ENCODE data around the gene TTYH1.

Gene TTYH1

DNA sequence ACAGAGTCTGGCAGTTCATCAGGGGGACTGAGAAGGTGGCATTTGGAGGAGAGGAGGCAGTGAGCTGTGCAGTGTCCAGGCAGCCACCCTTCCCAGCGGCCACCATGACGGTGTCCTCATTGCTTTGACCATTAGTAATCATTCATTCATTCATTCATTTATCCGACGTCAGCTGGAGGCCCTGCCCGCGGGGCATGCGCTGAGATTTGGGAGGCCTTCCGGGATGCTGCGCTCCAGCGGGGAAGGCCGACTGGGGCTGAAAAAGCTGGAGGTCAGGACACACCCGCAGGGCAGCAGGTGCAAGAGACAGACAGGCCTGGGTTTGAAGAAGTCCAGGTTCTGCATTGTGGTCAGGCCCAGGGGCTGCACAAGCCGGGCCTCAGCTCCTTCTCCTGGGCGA is 8.9 kb downstream of the TTYH1 start:
- TF ChIP-seq, protein P1, sequence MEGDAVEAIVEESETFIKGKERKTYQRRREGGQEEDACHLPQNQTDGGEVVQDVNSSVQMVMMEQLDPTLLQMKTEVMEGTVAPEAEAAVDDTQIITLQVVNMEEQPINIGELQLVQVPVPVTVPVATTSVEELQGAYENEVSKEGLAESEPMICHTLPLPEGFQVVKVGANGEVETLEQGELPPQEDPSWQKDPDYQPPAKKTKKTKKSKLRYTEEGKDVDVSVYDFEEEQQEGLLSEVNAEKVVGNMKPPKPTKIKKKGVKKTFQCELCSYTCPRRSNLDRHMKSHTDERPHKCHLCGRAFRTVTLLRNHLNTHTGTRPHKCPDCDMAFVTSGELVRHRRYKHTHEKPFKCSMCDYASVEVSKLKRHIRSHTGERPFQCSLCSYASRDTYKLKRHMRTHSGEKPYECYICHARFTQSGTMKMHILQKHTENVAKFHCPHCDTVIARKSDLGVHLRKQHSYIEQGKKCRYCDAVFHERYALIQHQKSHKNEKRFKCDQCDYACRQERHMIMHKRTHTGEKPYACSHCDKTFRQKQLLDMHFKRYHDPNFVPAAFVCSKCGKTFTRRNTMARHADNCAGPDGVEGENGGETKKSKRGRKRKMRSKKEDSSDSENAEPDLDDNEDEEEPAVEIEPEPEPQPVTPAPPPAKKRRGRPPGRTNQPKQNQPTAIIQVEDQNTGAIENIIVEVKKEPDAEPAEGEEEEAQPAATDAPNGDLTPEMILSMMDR (IDR thresholded peaks at IDR 0.05; ENCODE audit: insufficient read depth, low read length, poor library complexity, severe bottlenecking): no peak
- no peak for DNase-seq (ENCODE audit: extremely low read depth, insufficient read length)

DNA sequence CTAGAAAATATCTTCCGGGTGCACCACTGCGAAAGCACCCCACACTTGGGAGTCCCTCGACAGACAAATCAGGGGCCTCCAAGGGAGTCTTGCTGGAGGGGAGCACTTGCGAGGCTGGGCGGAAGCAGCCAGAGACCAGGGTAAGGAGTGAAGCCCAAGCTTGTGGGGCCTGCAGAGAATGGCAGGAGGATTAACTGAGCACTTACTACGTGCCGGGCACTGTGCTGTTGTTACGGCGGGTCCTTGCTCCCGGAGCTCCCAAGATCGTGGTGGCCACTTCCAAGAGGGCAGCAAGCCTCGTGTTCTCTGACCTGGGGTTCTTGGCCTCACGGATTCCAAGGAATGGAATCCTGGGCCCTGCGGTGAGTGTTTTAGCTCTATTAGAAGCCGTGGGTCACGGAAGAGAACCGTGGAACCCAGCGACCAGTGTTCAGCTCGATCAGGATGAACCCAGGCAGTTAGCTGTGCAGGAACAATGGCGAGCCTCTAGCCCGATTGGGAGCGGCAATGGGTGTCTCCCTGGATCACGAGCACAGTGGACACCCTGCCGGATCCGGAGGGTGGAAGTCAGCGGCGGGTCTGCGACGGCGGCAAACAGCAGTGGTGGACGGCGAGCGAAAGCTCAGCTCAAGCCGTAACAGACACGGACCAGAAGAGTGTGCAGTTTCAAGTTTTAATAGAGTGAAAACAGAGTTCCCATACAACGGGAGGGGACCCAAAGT is 9.6 kb downstream of the TTYH1 start:
- H3K36me3 ChIP-seq (ENCODE audit: control insufficient read depth, insufficient read depth, low read length): no peaks in the 10 kb centered on the region
- TF ChIP-seq, protein P1 (IDR thresholded peaks at IDR 0.05; ENCODE audit: insufficient read depth, low read length, poor library complexity, severe bottlenecking): no peak
- no peak for DNase-seq (ENCODE audit: extremely low read depth, insufficient read length)
- no peaks in the 10 kb centered on the region; the same call in 1 of the 2 replicates for H3K27me3 ChIP-seq (replicated peaks; ENCODE audit: control insufficient read depth, insufficient read depth, low read length)
- no peak overlapping the region for H3K4me3 ChIP-seq (replicated peaks; ENCODE audit: low read depth, low read length)

More for the DNA sequence above, 8.9 kb downstream of the TTYH1 start:
- H3K27me3 ChIP-seq (replicated peaks; ENCODE audit: control insufficient read depth, insufficient read depth, low read length): no peaks in the 10 kb centered on the region; the same call in 1 of the 2 replicates
- H3K36me3 ChIP-seq (ENCODE audit: control insufficient read depth, insufficient read depth, low read length): no peaks in the 10 kb centered on the region
- no peak overlapping the region for H3K4me3 ChIP-seq (replicated peaks; ENCODE audit: low read depth, low read length)

DNA sequence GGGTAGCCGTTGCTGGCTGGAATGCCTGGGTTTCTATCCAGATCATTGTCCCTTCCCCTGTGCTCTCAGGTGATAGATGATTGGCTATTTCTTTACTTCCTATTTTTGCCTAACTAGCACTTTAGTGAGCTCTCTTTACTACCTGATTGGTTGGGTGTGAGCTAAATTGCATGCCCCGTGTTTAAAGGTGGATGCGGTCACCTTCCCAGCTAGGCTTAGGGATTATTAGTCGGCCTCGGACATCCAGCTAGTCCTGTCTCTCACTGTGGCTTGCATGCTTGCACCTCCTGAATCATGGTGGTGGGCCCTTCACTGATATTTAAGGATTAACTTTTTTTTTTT is 10.1 kb downstream of the TTYH1 start:
- Histone ChIP-seq H3K4me3 (replicated peaks; ENCODE audit: low read depth, low read length) (no peak overlapping the region), H3K27me3 (replicated peaks; ENCODE audit: control insufficient read depth, insufficient read depth, low read length) (no peaks in the 10 kb centered on the region; the same call in 1 of the 2 replicates), H3K36me3 (ENCODE audit: control insufficient read depth, insufficient read depth, low read length) (no peaks in the 10 kb centered on the region)
- TF ChIP-seq, protein P1 (IDR thresholded peaks at IDR 0.05; ENCODE audit: insufficient read depth, low read length, poor library complexity, severe bottlenecking): no peak
- no peak for DNase-seq (ENCODE audit: extremely low read depth, insufficient read length)

DNA sequence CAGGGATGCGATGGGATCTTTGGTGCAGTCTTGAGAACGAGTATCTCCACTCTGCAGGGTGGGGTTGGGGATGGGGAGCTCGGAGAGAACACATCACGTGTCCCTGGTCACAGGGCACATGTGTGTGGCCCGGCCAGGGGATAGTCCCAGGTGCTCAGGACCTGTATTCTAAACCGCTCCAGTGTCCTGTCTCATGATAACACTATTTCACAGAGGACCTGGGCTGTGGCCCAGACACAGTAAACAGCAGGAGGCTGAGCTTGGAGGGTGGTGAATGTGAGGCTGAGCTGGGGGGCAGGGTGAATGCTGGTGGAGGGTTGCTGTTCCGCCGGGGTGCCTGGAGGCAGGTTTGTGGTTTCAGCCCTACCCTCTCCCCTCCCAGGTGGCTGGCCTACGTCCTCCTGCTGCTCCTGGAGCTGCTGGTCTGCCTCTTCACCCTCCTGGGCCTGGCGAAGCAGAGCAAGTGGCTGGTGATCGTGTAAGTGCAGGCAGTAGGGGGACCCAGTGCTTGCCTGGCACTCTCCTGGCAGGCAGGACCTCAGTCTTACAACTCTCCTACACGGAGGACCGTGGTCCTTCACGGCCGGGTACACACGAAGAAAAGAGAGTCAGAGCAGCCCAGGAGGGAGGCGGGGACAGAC is 11.1 kb downstream of the TTYH1 start:
- H3K36me3 ChIP-seq (ENCODE audit: control insufficient read depth, insufficient read depth, low read length): no peaks in the 10 kb centered on the region
- H3K27me3 ChIP-seq (replicated peaks; ENCODE audit: control insufficient read depth, insufficient read depth, low read length): no peaks in the 10 kb centered on the region; the same call in 1 of the 2 replicates
- no peak for DNase-seq (ENCODE audit: extremely low read depth, insufficient read length)
- TF ChIP-seq, protein P1 (IDR thresholded peaks at IDR 0.05; ENCODE audit: insufficient read depth, low read length, poor library complexity, severe bottlenecking): no peak
- H3K4me3 ChIP-seq (replicated peaks; ENCODE audit: low read depth, low read length): no peak overlapping the region

DNA sequence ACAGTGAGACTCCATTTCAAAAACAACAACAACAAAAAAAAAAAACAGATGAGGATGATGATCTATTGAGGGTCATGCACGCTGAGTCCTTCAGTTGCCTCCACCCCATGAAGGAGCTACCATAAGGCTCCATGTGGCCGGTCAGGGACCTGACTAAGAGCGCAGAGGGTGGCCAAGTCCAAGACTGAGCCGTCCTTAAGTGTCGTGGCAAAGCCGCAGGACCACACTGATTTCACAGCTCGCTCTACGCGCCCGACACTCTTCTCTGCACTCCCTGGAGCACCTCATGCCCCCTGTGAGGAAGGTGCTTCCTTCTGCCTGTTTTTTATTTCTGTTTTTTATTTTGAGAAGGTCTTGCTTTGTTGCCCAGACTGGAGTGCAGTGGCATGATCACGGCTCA is 12.3 kb downstream of the TTYH1 start:
- DNase-seq (ENCODE audit: extremely low read depth, insufficient read length): no peak
- H3K36me3 ChIP-seq (ENCODE audit: control insufficient read depth, insufficient read depth, low read length): no peaks in the 10 kb centered on the region
- H3K4me3 ChIP-seq (replicated peaks; ENCODE audit: low read depth, low read length): no peak overlapping the region
- TF ChIP-seq, protein P1 (IDR thresholded peaks at IDR 0.05; ENCODE audit: insufficient read depth, low read length, poor library complexity, severe bottlenecking): no peak
- no peaks in the 10 kb centered on the region; the same call in 1 of the 2 replicates for H3K27me3 ChIP-seq (replicated peaks; ENCODE audit: control insufficient read depth, insufficient read depth, low read length)
